Caco-2 (cell line): ENCODE measurements around the gene ATP1A4. TPM values are rescaled to one million over a fixed set of nuclear protein-coding genes. Genes with fewer than 3 reads are reported as not detected.

ENCODE experiments used
- BruUV-seq: library from RNA; stranded (reverse); fragments of 400-500 nt; replicated peaks from 2 replicates; lab custom pipeline; 2021; lab: Mats Ljungman, UMichigan
- CTCF ChIA-PET: fragments of 300-600 bp; sonication (Branson Sonifier 250); formaldehyde crosslinking; loops from one replicate; lab custom pipeline; 2022; ENCODE audit warnings: antibody characterized with exemption; lab: Charles Lee
- POLR2A ChIA-PET: fragments of 300-600 bp; sonication (Branson Sonifier 250); formaldehyde crosslinking; loops from one replicate; lab custom pipeline; 2022; ENCODE audit warnings: antibody characterized with exemption; lab: Charles Lee
- DNase-seq, 2 experiments: peaks; one replicate each; pipeline versions ENCODE4 v3.0.0 to v3.0.0-alpha.2; 2020 to 2022
- H3K27me3 ChIP-seq: replicated peaks from 2 replicates; pipeline ENCODE4 v1.6.0; 2011; ENCODE audit warnings: low read length; ENCODE audit not compliant: control insufficient read depth, insufficient read depth
- H3K36me3 ChIP-seq: 2 replicates; pipeline ENCODE4 v1.5.1; 2011; ENCODE audit warnings: low read length; ENCODE audit not compliant: control insufficient read depth, insufficient read depth
- H3K4me1 ChIP-seq: fragments of 250-450 bp; sonication (Bioruptor Pico); 2 replicates; pipeline ENCODE4 v1.5.1; 2020; ENCODE audit warnings: mild to moderate bottlenecking
- H3K4me3 ChIP-seq: 2 replicates; pipeline ENCODE4 v1.5.1; 2011; ENCODE audit warnings: low read depth, mild to moderate bottlenecking, control low read depth, low read length
- H3K9me3 ChIP-seq: fragments of 250-450 bp; sonication (Bioruptor Pico); 2 replicates; pipeline ENCODE4 v1.5.1; 2020; ENCODE audit warnings: mild to moderate bottlenecking, moderate library complexity
- H3K27ac Mint-ChIP-seq: one replicate; pipeline ENCODE4 v1.8.0; 2022; ENCODE audit warnings: mixed read lengths; ENCODE audit not compliant: unreplicated experiment
- H3K27me3 Mint-ChIP-seq: one replicate; pipeline ENCODE4 v1.8.0; 2022; ENCODE audit warnings: mixed read lengths; ENCODE audit not compliant: insufficient read depth, unreplicated experiment
- H3K36me3 Mint-ChIP-seq: one replicate; pipeline ENCODE4 v1.8.0; 2022; ENCODE audit warnings: mild to moderate bottlenecking, mixed read lengths; ENCODE audit not compliant: insufficient read depth, unreplicated experiment
- H3K4me1 Mint-ChIP-seq: one replicate; pipeline ENCODE4 v1.8.0; 2022; ENCODE audit warnings: low read depth, mixed read lengths; ENCODE audit not compliant: unreplicated experiment
- H3K4me3 Mint-ChIP-seq: one replicate; pipeline ENCODE4 v1.8.0; 2022; ENCODE audit warnings: mild to moderate bottlenecking, moderate library complexity, mixed read lengths; ENCODE audit not compliant: unreplicated experiment
- H3K9me3 Mint-ChIP-seq: one replicate; pipeline ENCODE4 v1.8.0; 2022; ENCODE audit warnings: mixed read lengths; ENCODE audit not compliant: unreplicated experiment
- intact Hi-C: fragments of 100-400 bp; cut with micrococcal nuclease; formaldehyde crosslinking; loops from one replicate; pipeline ENCODE4 v1.10.0; 2022; ENCODE audit not compliant: unreplicated experiment
- total RNA-seq: library from RNA; stranded (reverse); gene quantifications from 2 replicates; pipeline ENCODE4 v1.2.3, GENCODE V29; 2022
- TF ChIP-seq, protein P1 (sequence below), 2 experiments: fragments of 200-600 bp in 1 of 2; IDR thresholded peaks; 1 replicate in 1 of 2; 2 replicates in 1 of 2; pipeline versions ENCODE4 v1.5.1 to v1.8.0; 2011 to 2022; ENCODE audit warnings: antibody characterized with exemption in 1 of 2, control low read depth in 1 of 2, inconsistent platforms in 1 of 2, low read depth in 1 of 2, low read length in 1 of 2, mild to moderate bottlenecking in 1 of 2, moderate library complexity in 1 of 2; ENCODE audit not compliant: insufficient read depth in 1 of 2, severe bottlenecking in 1 of 2, unreplicated experiment in 1 of 2

ATP1A4 gene
- total RNA-seq, 1 experiment from 2014 or later = not detected

DNA sequence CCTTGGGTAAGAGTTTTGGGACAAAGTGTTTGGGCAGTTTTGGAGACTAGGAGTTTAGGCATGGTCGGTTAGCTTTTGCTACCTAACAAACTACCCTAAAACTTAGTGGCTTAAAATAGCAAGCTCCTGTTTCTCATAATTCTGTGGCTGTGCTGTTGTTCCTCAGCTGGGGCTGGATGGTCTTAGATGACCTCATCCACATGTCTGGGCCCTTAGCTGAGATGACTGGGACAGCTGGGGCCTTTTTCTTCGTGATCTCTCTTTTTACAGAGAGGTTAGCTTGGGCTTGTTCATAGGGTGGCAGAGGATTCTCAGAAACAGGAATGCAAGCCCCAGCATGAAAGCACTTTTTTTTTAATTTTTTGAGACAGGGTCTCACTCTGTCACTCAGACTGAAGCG is 6.6 kb downstream of the ATP1A4 start:
- no peaks in the 10 kb centered on the region for H3K36me3 ChIP-seq
- DNase-seq = no peak
- H3K9me3 Mint-ChIP-seq = no peaks in the 10 kb centered on the region
- ChIA-PET CTCF (interaction anchor here (0.5 kb wide), 1 partner anchor 32 kb away, joined by 7 read pairs; the partner anchor contains the start of gene CASQ1), POLR2A (no interaction called here)
- no peaks in the 10 kb centered on the region for H3K4me1 Mint-ChIP-seq
- no peaks in the 10 kb centered on the region for H3K27me3 Mint-ChIP-seq
- intact Hi-C loops = no loop called here
- peaks cover 16% of the 10 kb centered on the region; the same call in 1 of the 2 replicates for H3K4me1 ChIP-seq
- no peak overlapping the region for H3K27ac Mint-ChIP-seq
- TF ChIP-seq, protein P1, sequence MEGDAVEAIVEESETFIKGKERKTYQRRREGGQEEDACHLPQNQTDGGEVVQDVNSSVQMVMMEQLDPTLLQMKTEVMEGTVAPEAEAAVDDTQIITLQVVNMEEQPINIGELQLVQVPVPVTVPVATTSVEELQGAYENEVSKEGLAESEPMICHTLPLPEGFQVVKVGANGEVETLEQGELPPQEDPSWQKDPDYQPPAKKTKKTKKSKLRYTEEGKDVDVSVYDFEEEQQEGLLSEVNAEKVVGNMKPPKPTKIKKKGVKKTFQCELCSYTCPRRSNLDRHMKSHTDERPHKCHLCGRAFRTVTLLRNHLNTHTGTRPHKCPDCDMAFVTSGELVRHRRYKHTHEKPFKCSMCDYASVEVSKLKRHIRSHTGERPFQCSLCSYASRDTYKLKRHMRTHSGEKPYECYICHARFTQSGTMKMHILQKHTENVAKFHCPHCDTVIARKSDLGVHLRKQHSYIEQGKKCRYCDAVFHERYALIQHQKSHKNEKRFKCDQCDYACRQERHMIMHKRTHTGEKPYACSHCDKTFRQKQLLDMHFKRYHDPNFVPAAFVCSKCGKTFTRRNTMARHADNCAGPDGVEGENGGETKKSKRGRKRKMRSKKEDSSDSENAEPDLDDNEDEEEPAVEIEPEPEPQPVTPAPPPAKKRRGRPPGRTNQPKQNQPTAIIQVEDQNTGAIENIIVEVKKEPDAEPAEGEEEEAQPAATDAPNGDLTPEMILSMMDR (IDR thresholded peaks at IDR 0.05; ENCODE audit: insufficient read depth in 1 of 2, low read depth in 1 of 2, low read length in 1 of 2, severe bottlenecking in 1 of 2, unreplicated experiment in 1 of 2) = no peak
- H3K9me3 ChIP-seq = no peaks in the 10 kb centered on the region; the same call in 1 of the 2 replicates
- no peaks in the 10 kb centered on the region for H3K36me3 Mint-ChIP-seq
- no TSS peak for BruUV-seq
- no peak overlapping the region for H3K4me3 ChIP-seq
- H3K27me3 ChIP-seq = no peaks in the 10 kb centered on the region
- H3K4me3 Mint-ChIP-seq = no peak overlapping the region

DNA sequence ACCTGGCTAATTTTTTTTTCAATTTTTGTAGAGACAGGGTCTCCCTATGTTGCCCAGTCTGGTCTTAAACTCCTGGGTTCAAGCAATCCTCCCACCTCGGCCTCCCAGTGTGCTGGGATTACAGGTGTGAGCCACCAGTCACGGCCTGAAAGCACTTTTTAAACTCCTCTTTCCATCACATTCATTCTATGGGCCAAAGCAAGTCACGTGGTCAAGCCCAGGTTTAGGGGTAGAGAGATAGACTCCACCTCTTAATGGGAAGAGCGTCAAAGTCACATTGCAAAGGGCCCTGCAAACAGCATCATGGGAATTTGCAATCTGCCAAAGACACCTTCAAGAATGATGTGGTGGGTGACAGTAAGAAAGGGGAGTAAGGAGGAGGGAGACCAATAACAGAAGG is 7.1 kb downstream of the ATP1A4 start:
- POLR2A ChIA-PET = no interaction called here
- TF ChIP-seq, protein P1 (IDR thresholded peaks at IDR 0.05; ENCODE audit: insufficient read depth in 1 of 2, low read depth in 1 of 2, low read length in 1 of 2, severe bottlenecking in 1 of 2, unreplicated experiment in 1 of 2) = no peak

DNA sequence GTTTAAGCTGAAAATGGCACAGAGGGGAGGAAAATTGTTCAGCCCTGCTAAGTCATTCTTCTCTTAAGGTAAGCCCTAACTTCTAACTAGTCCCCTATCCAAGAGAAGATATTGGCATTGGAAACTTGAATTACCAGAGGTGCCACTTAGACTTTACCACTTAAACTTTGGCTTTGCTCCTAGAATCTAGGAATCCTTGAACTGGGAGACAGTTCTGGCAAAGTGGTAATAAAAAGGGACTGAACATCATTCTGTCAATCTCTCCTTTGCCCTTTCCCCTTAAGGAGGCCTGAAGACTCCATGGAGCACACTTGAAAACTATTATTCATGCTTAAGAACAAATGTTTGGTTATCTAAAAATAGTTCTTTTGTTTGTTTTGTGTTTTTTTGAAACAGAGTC is 8.4 kb downstream of the ATP1A4 start:
- TF ChIP-seq, protein P1 (IDR thresholded peaks at IDR 0.05; ENCODE audit: insufficient read depth in 1 of 2, low read depth in 1 of 2, low read length in 1 of 2, severe bottlenecking in 1 of 2, unreplicated experiment in 1 of 2) = no peak
- Histone ChIP-seq H3K9me3 (no peaks in the 10 kb centered on the region; the same call in 1 of the 2 replicates), H3K27me3 (no peaks in the 10 kb centered on the region), H3K4me3 (no peak overlapping the region), H3K36me3 (no peaks in the 10 kb centered on the region), H3K4me1 (peaks cover 16% of the 10 kb centered on the region; the same call in 1 of the 2 replicates)
- H3K9me3 Mint-ChIP-seq = no peaks in the 10 kb centered on the region
- no peak overlapping the region for H3K27ac Mint-ChIP-seq
- ChIA-PET POLR2A (no interaction called here), CTCF (no interaction called here)
- intact Hi-C loops = no loop called here
- no peaks in the 10 kb centered on the region for H3K36me3 Mint-ChIP-seq
- H3K4me3 Mint-ChIP-seq = no peak overlapping the region
- no peaks in the 10 kb centered on the region for H3K4me1 Mint-ChIP-seq
- no peaks in the 10 kb centered on the region for H3K27me3 Mint-ChIP-seq
- no TSS peak for BruUV-seq
- no peak for DNase-seq

More for the DNA sequence above, 7.1 kb downstream of the ATP1A4 start:
- H3K27ac Mint-ChIP-seq = no peak overlapping the region
- H3K9me3 ChIP-seq = no peaks in the 10 kb centered on the region; the same call in 1 of the 2 replicates
- intact Hi-C loops = no loop called here
- H3K4me3 Mint-ChIP-seq = no peak overlapping the region
- H3K4me3 ChIP-seq = no peak overlapping the region
- no peaks in the 10 kb centered on the region for H3K27me3 Mint-ChIP-seq
- H3K4me1 ChIP-seq = peaks cover 16% of the 10 kb centered on the region; the same call in 1 of the 2 replicates
- BruUV-seq = no TSS peak
- H3K9me3 Mint-ChIP-seq = no peaks in the 10 kb centered on the region
- no peak for DNase-seq
- CTCF ChIA-PET = interaction anchor here (0.5 kb wide), 1 partner anchor 32 kb away, joined by 7 read pairs; the partner anchor contains the start of gene CASQ1
- no peaks in the 10 kb centered on the region for H3K27me3 ChIP-seq
- H3K36me3 ChIP-seq = no peaks in the 10 kb centered on the region
- no peaks in the 10 kb centered on the region for H3K4me1 Mint-ChIP-seq
- H3K36me3 Mint-ChIP-seq = no peaks in the 10 kb centered on the region
